ENCODE data around the gene DACH1.
A peak's percentile ranks its signal among the peaks of the same experiment; 100 is the strongest.

DACH1 gene

GRCh38 chr13:71830323-71830722 is 36.7 kb downstream of the DACH1 start:
- DNase-seq (ENCODE audit: low read depth, low spot score), result no peak

- DNase-seq (ENCODE audit: low read depth, low spot score), result no peak
These were observed 37.5 kb downstream of the DACH1 start for GRCh38 chr13:71829547-71829946.

GRCh38 chr13:71828564-71828963 is 38.4 kb downstream of the DACH1 start:
- no peak for DNase-seq (ENCODE audit: low read depth, low spot score)

- DNase-seq (ENCODE audit: low read depth, low spot score), result no peak
These were observed 38.9 kb downstream of the DACH1 start for GRCh38 chr13:71828117-71828516.

- DNase-seq (ENCODE audit: low read depth, low spot score), result no peak
These were observed 39.8 kb downstream of the DACH1 start for GRCh38 chr13:71827241-71827640.

- no peak for DNase-seq (ENCODE audit: low read depth, low spot score)
These were observed 46.3 kb downstream of the DACH1 start for GRCh38 chr13:71820699-71821098.

- no peak for DNase-seq (ENCODE audit: low read depth, low spot score)
These were observed 49.7 kb downstream of the DACH1 start for GRCh38 chr13:71817335-71817734.

- peak; percentile 75 for DNase-seq (ENCODE audit: low read depth, low spot score)
These were observed 52.1 kb downstream of the DACH1 start for GRCh38 chr13:71814806-71815360.

- DNase-seq (ENCODE audit: low read depth, low spot score), result no peak
These were observed 53.8 kb downstream of the DACH1 start for GRCh38 chr13:71813187-71813586.

- no peak for DNase-seq (ENCODE audit: low read depth, low spot score)
These were observed 55.7 kb downstream of the DACH1 start for GRCh38 chr13:71811344-71811743.

GRCh38 chr13:71808708-71809107 is 58.3 kb downstream of the DACH1 start:
- DNase-seq (ENCODE audit: low read depth, low spot score), result peak; percentile 11

GRCh38 chr13:71806886-71807285 is 60.1 kb downstream of the DACH1 start:
- DNase-seq (ENCODE audit: low read depth, low spot score), result no peak

- no peak for DNase-seq (ENCODE audit: low read depth, low spot score)
These were observed 63.9 kb downstream of the DACH1 start for GRCh38 chr13:71803066-71803465.

GRCh38 chr13:71801781-71802180 is 65.2 kb downstream of the DACH1 start:
- DNase-seq (ENCODE audit: low read depth, low spot score), result peak; percentile 9

GRCh38 chr13:71801165-71801760 is 65.7 kb downstream of the DACH1 start:
- no peak for DNase-seq (ENCODE audit: low read depth, low spot score)

GRCh38 chr13:71799324-71799723 is 67.7 kb downstream of the DACH1 start:
- DNase-seq (ENCODE audit: low read depth, low spot score), result peak; percentile 9

GRCh38 chr13:71798707-71799106 is 68.3 kb downstream of the DACH1 start:
- no peak for DNase-seq (ENCODE audit: low read depth, low spot score)

GRCh38 chr13:71797517-71797916 is 69.5 kb downstream of the DACH1 start:
- DNase-seq (ENCODE audit: low read depth, low spot score), result no peak

- peak; percentile 20 for DNase-seq (ENCODE audit: low read depth, low spot score)
These were observed 77.2 kb downstream of the DACH1 start for GRCh38 chr13:71789693-71790329.

- no peak for DNase-seq (ENCODE audit: low read depth, low spot score)
These were observed 78.0 kb downstream of the DACH1 start for GRCh38 chr13:71789037-71789436.

- no peak for DNase-seq (ENCODE audit: low read depth, low spot score)
These were observed 79.6 kb downstream of the DACH1 start for GRCh38 chr13:71787414-71787813.

- DNase-seq (ENCODE audit: low read depth, low spot score), result no peak
These were observed 80.1 kb downstream of the DACH1 start for GRCh38 chr13:71786875-71787274.

- DNase-seq (ENCODE audit: low read depth, low spot score), result no peak
These were observed 81.6 kb downstream of the DACH1 start for GRCh38 chr13:71785361-71785760.
